Duodenal mucosa (tissue), 2 donors: ENCODE results near the gene CIB4.

ENCODE experiments used
- H3K27ac ChIP-seq: one replicate; pipeline ENCODE4 v1.7.0; 2013; ENCODE audit warnings: low read depth, low read length
- H3K27me3 ChIP-seq, 2 donors: one replicate each; pipeline ENCODE4 v1.7.0; 2013; ENCODE audit warnings: low read length in 2 of 2, control low read depth in 1 of 2; ENCODE audit not compliant: insufficient read depth in 2 of 2, control insufficient read depth in 1 of 2
- H3K36me3 ChIP-seq, 2 donors: one replicate each; pipeline ENCODE4 v1.7.0; 2013; ENCODE audit warnings: low read length in 2 of 2, control low read depth in 1 of 2; ENCODE audit not compliant: insufficient read depth in 2 of 2, control insufficient read depth in 1 of 2
- H3K4me1 ChIP-seq, 2 donors: one replicate each; pipeline ENCODE4 v1.7.0; 2013; ENCODE audit warnings: low read length in 2 of 2, control low read depth in 1 of 2; ENCODE audit not compliant: insufficient read depth in 2 of 2, control insufficient read depth in 1 of 2
- H3K4me3 ChIP-seq, 2 donors: one replicate each; pipeline ENCODE4 v1.7.0; 2013; ENCODE audit warnings: low read length in 2 of 2, low read depth in 1 of 2
- H3K9ac ChIP-seq, 2 donors: one replicate each; pipeline ENCODE4 v1.7.0; 2013; ENCODE audit warnings: low read length in 2 of 2, low read depth in 1 of 2
- H3K9me3 ChIP-seq, 2 donors: one replicate each; pipeline ENCODE4 v1.7.0; 2013; ENCODE audit warnings: low read length in 2 of 2, control low read depth in 1 of 2; ENCODE audit not compliant: control insufficient read depth in 1 of 2

Gene CIB4

GRCh38 chr2:26561918-26562810 lies 79.0 kb downstream of the CIB4 start:
- Histone ChIP-seq H3K36me3 (no peaks in the 10 kb centered on the region), H3K9me3 (no peaks in the 10 kb centered on the region), H3K27ac (no peak overlapping the region), H3K4me1 (peaks cover 6 to 11% of the 10 kb centered on the region in 2 donors), H3K9ac (no peak overlapping the region), H3K27me3 (peaks cover 59 to 64% of the 10 kb centered on the region in 2 donors), H3K4me3 (peak overlapping the region; percentile 51 to 53)

DNA sequence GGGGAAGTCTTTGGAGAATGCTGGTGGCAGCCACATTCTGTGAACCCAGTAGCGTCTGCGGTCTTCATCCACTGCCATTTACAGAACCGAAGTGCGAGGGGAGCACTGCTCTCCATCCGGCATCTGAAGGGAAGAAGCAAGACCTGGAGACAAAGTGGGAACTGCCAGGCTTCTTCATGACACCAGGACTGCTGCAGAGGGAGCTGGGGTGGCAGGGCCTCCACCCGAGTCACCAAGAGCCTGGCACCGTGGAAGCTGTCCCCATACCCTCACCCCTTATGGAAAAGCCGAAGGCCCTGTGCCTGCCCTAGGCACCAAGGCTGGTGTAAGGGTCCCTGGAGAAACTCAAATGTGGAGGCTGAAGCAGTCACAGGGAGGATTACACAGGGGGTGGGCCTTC lies 79.8 kb downstream of the CIB4 start:
- no peak overlapping the region for H3K27ac ChIP-seq
- no peak overlapping the region for H3K4me3 ChIP-seq
- no peaks in the 10 kb centered on the region for H3K36me3 ChIP-seq
- H3K27me3 ChIP-seq: peaks cover 59 to 68% of the 10 kb centered on the region in 2 donors
- no peak overlapping the region for H3K9ac ChIP-seq
- H3K9me3 ChIP-seq: no peaks in the 10 kb centered on the region
- H3K4me1 ChIP-seq: peaks cover 6 to 11% of the 10 kb centered on the region in 2 donors

GRCh38 chr2:26560892-26561291 lies 80.3 kb downstream of the CIB4 start:
- no peak overlapping the region for H3K27ac ChIP-seq
- H3K4me1 ChIP-seq: peaks cover 6 to 11% of the 10 kb centered on the region in 2 donors
- H3K27me3 ChIP-seq: peaks cover 59 to 67% of the 10 kb centered on the region in 2 donors
- H3K36me3 ChIP-seq: no peaks in the 10 kb centered on the region
- no peak overlapping the region for H3K9ac ChIP-seq
- H3K4me3 ChIP-seq: no peak overlapping the region
- no peaks in the 10 kb centered on the region for H3K9me3 ChIP-seq

DNA sequence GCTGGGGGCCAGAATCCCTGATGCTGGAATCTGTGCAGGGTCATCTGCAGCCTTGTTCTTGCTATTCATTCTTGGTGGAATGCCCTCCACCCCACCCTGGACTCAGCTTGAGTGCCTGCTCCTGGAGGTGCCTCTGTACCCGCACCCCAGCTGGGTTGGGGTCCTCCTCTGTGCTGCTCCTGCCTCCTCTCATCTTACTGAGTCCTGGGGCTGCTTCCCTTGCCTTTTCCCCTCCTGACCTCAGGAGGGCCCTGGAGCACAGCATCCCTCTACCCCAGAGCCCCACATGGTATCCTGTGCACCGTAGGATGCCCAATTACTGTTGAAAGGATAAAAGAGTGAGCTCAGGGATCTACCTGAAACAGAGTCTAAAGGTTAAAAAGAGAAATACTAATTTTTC lies 81.6 kb downstream of the CIB4 start:
- no peak overlapping the region for H3K9ac ChIP-seq
- no peak overlapping the region for H3K27ac ChIP-seq
- peaks cover 52 to 62% of the 10 kb centered on the region in 2 donors for H3K27me3 ChIP-seq
- no peaks in the 10 kb centered on the region for H3K9me3 ChIP-seq
- H3K4me1 ChIP-seq: peaks cover 6 to 11% of the 10 kb centered on the region in 2 donors
- H3K36me3 ChIP-seq: no peaks in the 10 kb centered on the region
- no peak overlapping the region for H3K4me3 ChIP-seq

DNA sequence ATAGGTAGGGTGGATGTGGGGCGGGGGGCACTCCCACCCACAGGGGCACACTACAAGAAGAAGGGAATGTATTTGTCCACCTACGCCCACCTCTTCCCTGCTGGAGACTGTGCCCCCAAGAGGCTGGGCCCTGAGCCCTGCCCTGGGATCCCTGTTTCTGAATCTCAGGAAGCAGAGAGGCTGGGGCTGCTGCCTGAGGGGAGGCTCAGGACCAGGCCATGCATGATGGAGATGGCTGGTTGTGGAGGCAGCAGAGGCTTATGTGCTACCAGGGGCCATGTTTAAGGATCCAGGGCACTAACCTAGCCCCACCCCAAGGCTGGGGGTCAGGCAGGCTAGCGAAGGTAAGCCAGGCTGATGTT lies 82.1 kb downstream of the CIB4 start:
- no peak overlapping the region for H3K4me3 ChIP-seq
- no peaks in the 10 kb centered on the region for H3K9me3 ChIP-seq
- H3K27ac ChIP-seq: no peak overlapping the region
- no peak overlapping the region for H3K9ac ChIP-seq
- peaks cover 48 to 57% of the 10 kb centered on the region in 2 donors for H3K27me3 ChIP-seq
- H3K36me3 ChIP-seq: no peaks in the 10 kb centered on the region
- H3K4me1 ChIP-seq: peaks cover 6 to 11% of the 10 kb centered on the region in 2 donors

GRCh38 chr2:26558271-26559043 lies 82.7 kb downstream of the CIB4 start:
- Histone ChIP-seq H3K27me3 (peaks cover 42 to 51% of the 10 kb centered on the region in 2 donors), H3K4me3 (no peak overlapping the region)

GRCh38 chr2:26557244-26557925 lies 83.8 kb downstream of the CIB4 start:
- H3K4me1 ChIP-seq: peaks cover under 1 to 6% of the 10 kb centered on the region in 2 donors
- H3K27me3 ChIP-seq: peaks cover 34 to 41% of the 10 kb centered on the region in 2 donors
- H3K4me3 ChIP-seq: no peak overlapping the region
- no peak overlapping the region for H3K27ac ChIP-seq
- no peaks in the 10 kb centered on the region for H3K36me3 ChIP-seq
- no peaks in the 10 kb centered on the region for H3K9me3 ChIP-seq
- H3K9ac ChIP-seq: no peak overlapping the region

More at GRCh38 chr2:26558271-26559043, 82.7 kb downstream of the CIB4 start:
- Histone ChIP-seq H3K27ac (no peak overlapping the region), H3K9ac (no peak overlapping the region), H3K36me3 (no peaks in the 10 kb centered on the region), H3K4me1 (peaks cover 6 to 11% of the 10 kb centered on the region in 2 donors), H3K9me3 (no peaks in the 10 kb centered on the region)

DNA sequence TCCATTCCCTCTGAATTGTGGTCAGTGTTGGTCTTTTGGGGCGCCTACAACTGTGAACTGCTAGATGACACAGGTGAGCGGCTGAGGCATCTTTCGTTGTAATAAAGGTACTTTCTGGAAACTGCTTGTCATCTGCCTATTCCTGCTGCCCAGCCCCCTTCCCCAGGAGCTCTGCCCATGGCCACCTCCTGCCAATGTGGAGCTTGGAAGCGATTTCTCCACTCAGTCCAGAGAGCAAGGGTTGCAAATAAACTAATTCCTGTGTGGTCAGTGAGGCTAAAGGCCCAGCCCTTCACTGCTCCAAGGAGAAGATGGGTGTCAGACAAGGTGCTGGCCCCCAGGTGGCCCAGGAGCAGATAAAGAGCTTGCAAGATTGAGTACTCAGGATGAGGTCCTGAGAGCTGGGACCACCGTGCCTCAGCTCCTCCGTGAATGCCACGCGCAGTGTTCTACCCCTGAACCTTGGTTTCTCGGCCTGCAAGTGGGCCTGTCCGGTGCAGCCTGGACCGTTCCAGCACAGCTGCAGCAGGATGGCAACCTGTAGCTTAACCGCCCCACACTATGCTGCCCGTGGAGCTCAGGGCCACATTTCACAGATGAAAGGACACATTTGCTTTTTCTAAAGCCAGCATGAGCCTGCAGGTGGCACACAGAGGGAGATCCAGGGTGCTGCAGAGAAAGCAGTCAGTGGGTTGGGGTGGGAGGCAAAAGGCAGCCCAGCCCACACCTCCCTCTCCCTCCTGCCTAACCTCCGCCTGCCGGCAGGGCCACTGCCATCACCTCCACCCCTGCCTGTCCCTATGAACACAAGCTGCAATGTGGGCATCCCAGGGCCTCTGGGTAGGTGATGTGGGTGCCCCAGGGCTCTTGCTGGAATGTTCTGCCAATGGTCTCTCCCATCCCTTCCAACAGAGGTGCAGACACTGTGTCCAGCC lies 84.6 kb downstream of the CIB4 start:
- H3K27me3 ChIP-seq: peaks cover 26 to 35% of the 10 kb centered on the region in 2 donors
- H3K36me3 ChIP-seq: no peaks in the 10 kb centered on the region
- H3K4me1 ChIP-seq: no peaks in the 10 kb centered on the region
- H3K9me3 ChIP-seq: no peaks in the 10 kb centered on the region
- H3K4me3 ChIP-seq: no peak overlapping the region
- H3K9ac ChIP-seq: no peak overlapping the region
- no peak overlapping the region for H3K27ac ChIP-seq
